ENCODE measurements around the gene CMTM6. TPM values are rescaled to one million over a fixed set of nuclear protein-coding genes. Genes with fewer than 3 reads are reported as not detected.
"Not testable (repeated sequence)": the region's sequence is repeated elsewhere in the genome, so short reads cannot be mapped to it uniquely, and the experiment has no call there.

Gene CMTM6
- polyA plus RNA-seq, 4 donors, result 7.3 to 55.7 (median 17.6) TPM

DNA sequence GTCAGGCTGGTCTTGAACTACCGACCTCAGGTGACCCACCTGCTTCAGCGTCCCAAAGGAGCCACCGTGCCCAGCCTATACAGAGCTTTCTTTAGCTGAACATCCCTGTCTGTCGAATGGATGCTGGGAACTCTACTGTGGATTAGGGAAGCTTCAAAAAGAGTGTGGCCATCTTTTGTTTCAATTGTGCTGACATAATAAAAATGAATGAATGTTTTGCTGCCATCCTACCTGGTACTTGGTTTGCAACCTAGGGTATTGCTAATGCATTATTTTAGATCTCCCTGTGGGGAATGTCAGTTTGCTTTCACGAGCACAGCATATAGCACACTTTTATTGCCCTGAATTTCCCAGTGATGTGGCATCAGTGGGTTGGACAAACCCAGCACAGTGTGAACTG lies 32.3 kb downstream of the CMTM6 start:
- peaks cover 0 to 21% (median 0%) of the 10 kb centered on the region in 3 donors for H3K36me3 ChIP-seq (ENCODE audit: control insufficient read depth in 3 of 3, insufficient read depth in 2 of 3, low read depth in 1 of 3, low read length in 3 of 3)
- no peak overlapping the region for H3K4me3 ChIP-seq (ENCODE audit: low read depth in 1 of 3, low read length in 3 of 3)
- H3K4me1 ChIP-seq (ENCODE audit: control insufficient read depth in 3 of 3, insufficient read depth in 2 of 3, low read depth in 1 of 3, low read length in 2 of 3), result peaks cover 0 to 4% (median 4%) of the 10 kb centered on the region in 3 donors
- DNase-seq (no peak), FAIRE-seq (no peak)
- H3K9me3 ChIP-seq (ENCODE audit: control insufficient read depth in 2 of 2, insufficient read depth in 1 of 2, low read depth in 1 of 2, low read length in 1 of 2), result no peaks in the 10 kb centered on the region
- WGBS, 3 donors, result 90 to 94% (median 90%) methylated on average over 5 of the region's 5 CpGs
- H3K27me3 ChIP-seq (ENCODE audit: control insufficient read depth in 3 of 3, insufficient read depth in 3 of 3, low read length in 3 of 3), result no peaks in the 10 kb centered on the region
- H3K27ac ChIP-seq (ENCODE audit: low read depth in 1 of 3, low read length in 2 of 3), result no peak overlapping the region

GRCh38 chr3:32469151-32469874 lies 33.3 kb downstream of the CMTM6 start:
- Histone ChIP-seq H3K9me3 (ENCODE audit: control insufficient read depth in 2 of 2, insufficient read depth in 1 of 2, low read depth in 1 of 2, low read length in 1 of 2) (no peaks in the 10 kb centered on the region), H3K4me1 (ENCODE audit: control insufficient read depth in 3 of 3, insufficient read depth in 2 of 3, low read depth in 1 of 3, low read length in 2 of 3) (peaks cover 0 to 4% (median 4%) of the 10 kb centered on the region in 3 donors), H3K36me3 (ENCODE audit: control insufficient read depth in 3 of 3, insufficient read depth in 2 of 3, low read depth in 1 of 3, low read length in 3 of 3) (peaks cover 0 to 21% (median 0%) of the 10 kb centered on the region in 3 donors), H3K27ac (ENCODE audit: low read depth in 1 of 3, low read length in 2 of 3) (no peak overlapping the region), H3K27me3 (ENCODE audit: control insufficient read depth in 3 of 3, insufficient read depth in 3 of 3, low read length in 3 of 3) (no peaks in the 10 kb centered on the region), H3K4me3 (ENCODE audit: low read depth in 1 of 3, low read length in 3 of 3) (no peak overlapping the region)
- DNase-seq (no peak), FAIRE-seq (no peak)
- 77 to 87% (median 83%) methylated on average over 7 of the region's 7 CpGs for WGBS, 3 donors

DNA sequence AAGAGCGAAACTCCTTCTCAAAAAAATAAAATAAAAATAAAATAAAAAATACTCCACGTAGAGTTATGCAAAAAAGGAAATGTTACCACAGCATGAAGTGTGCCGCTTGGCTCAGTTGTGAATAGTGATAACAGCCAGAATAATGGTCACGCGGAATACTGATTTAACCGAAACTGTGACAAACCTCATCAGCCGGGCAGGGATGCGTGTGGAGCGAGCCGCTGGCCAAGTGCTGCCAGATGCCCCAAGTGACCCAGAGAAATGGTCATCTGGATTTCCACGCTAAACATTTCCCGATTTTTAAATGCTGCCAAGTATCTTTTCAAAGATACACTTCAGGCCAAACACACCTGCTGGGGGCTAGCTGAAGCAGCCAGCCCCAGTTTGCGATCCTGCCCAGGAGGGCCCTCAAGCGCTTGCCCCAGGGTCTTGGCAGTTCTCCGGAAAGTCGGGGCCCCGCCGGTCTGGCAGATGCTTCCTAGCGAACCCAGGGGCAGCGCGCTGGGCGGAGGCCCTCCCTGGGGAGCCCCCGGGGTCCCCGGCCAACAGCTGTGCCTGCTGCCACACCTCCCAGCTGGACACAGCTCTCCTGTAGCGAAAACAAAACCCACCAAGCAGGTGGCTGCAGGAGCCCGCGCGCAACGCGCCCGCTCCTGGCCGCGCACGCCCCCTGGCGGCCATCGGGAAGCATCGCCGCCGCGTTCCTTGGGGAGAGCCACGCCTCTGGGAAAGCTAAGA lies 35.1 kb downstream of the CMTM6 start:
- Histone ChIP-seq H3K4me3 (ENCODE audit: low read depth in 1 of 3, low read length in 3 of 3) (peak overlapping the region in 2 of 3 donors; percentile 36 to 48), H3K27ac (ENCODE audit: low read depth in 1 of 3, low read length in 2 of 3) (peak overlapping the region in 1 of 3 donors; percentile 20), H3K36me3 (ENCODE audit: control insufficient read depth in 3 of 3, insufficient read depth in 2 of 3, low read depth in 1 of 3, low read length in 3 of 3) (peaks cover 0 to 18% (median 0%) of the 10 kb centered on the region in 3 donors), H3K27me3 (ENCODE audit: control insufficient read depth in 3 of 3, insufficient read depth in 3 of 3, low read length in 3 of 3) (no peaks in the 10 kb centered on the region), H3K4me1 (ENCODE audit: control insufficient read depth in 3 of 3, insufficient read depth in 2 of 3, low read depth in 1 of 3, low read length in 2 of 3) (peaks cover 0 to 4% (median 0%) of the 10 kb centered on the region in 3 donors), H3K9me3 (ENCODE audit: control insufficient read depth in 2 of 2, insufficient read depth in 1 of 2, low read depth in 1 of 2, low read length in 1 of 2) (no peaks in the 10 kb centered on the region)
- DNase-seq (peak; percentile 68 to 83), FAIRE-seq (no peak)
- 24 to 29% (median 27%) methylated on average over 41 of the region's 41 CpGs for WGBS, 3 donors

DNA sequence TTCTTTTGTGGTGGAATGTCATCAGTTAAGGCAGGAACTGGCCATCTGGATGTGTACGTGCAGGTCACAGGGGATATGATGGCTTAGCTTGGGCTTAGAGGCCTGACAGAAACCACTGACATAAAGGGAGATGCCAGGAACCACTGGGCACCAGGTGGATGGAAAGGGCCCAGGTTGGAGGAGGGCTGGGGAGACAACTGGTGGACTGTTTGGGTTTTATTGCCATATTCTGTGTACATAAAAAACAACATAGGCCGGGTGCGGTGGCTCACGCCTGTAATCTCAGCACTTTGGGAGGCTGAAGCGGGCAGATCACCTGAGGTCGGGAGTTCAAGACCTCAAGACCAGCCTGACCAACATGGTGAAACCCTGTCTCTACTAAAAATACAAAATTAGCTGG lies 35.8 kb downstream of the CMTM6 start:
- not testable (repeated sequence) for DNase-seq; H3K27me3 ChIP-seq (ENCODE audit: control insufficient read depth in 3 of 3, insufficient read depth in 3 of 3, low read length in 3 of 3); H3K27ac ChIP-seq (ENCODE audit: low read depth in 1 of 3, low read length in 2 of 3); H3K9me3 ChIP-seq (ENCODE audit: control insufficient read depth in 2 of 2, insufficient read depth in 1 of 2, low read depth in 1 of 2, low read length in 1 of 2); FAIRE-seq; H3K4me1 ChIP-seq (ENCODE audit: control insufficient read depth in 3 of 3, insufficient read depth in 2 of 3, low read depth in 1 of 3, low read length in 2 of 3); H3K4me3 ChIP-seq (ENCODE audit: low read depth in 1 of 3, low read length in 3 of 3)
- WGBS, 3 donors, result 88 to 92% (median 90%) methylated on average over 6 of the region's 6 CpGs
- H3K36me3 ChIP-seq (ENCODE audit: control insufficient read depth in 3 of 3, insufficient read depth in 2 of 3, low read depth in 1 of 3, low read length in 3 of 3), result peaks cover 0 to 18% (median 0%) of the 10 kb centered on the region in 3 donors

DNA sequence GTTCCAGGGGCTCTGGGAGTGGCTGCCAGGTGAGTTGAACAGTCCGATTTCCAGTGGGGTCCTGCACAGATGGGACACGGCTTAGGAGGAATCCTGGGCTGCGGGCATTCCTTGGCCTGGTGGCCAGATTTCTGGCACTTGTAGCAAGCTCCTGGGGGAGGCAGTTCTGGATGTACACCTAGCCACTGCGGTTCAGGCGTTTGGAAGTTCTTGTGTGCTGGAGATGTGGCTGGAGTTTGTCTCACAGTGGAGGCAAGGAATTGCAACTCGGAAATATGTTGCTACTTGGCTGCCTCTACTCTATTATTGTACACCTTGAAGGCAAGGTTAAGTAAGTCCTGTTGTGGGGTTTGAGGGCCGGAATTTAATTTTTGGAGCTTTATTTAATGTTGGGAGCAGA lies 37.9 kb downstream of the CMTM6 start:
- not testable (repeated sequence) for H3K9me3 ChIP-seq (ENCODE audit: control insufficient read depth in 2 of 2, insufficient read depth in 1 of 2, low read depth in 1 of 2, low read length in 1 of 2); H3K27me3 ChIP-seq (ENCODE audit: control insufficient read depth in 3 of 3, insufficient read depth in 3 of 3, low read length in 3 of 3); H3K4me1 ChIP-seq (ENCODE audit: control insufficient read depth in 3 of 3, insufficient read depth in 2 of 3, low read depth in 1 of 3, low read length in 2 of 3); H3K4me3 ChIP-seq (ENCODE audit: low read depth in 1 of 3, low read length in 3 of 3); H3K27ac ChIP-seq (ENCODE audit: low read depth in 1 of 3, low read length in 2 of 3); DNase-seq; FAIRE-seq
- H3K36me3 ChIP-seq (ENCODE audit: control insufficient read depth in 3 of 3, insufficient read depth in 2 of 3, low read depth in 1 of 3, low read length in 3 of 3), result peaks cover 0 to 11% (median 0%) of the 10 kb centered on the region in 3 donors
- WGBS, 3 donors, result 93 to 95% (median 94%) methylated on average over 5 to 7 of the region's 7 CpGs

DNA sequence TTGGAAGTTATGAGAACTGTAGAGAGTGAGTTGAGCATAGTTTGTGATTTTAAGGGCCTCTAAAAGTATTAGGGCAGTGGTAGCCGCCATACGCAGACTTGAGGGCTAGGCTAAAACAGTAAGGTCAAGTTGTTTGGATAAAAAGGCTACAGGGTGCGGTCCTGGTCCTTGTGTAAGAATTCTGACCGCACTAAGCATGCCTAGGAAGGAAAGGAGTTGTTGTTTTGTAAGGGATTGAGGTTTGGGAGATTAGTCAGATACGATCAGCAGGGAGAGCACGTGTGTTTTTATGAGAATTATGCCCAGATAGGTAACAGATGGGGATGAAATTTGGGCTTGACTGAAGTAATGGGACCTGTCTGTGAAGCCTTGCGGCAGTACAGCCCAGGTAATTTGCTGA lies 39.2 kb downstream of the CMTM6 start:
- not testable (repeated sequence) for H3K4me1 ChIP-seq (ENCODE audit: control insufficient read depth in 3 of 3, insufficient read depth in 2 of 3, low read depth in 1 of 3, low read length in 2 of 3); H3K9me3 ChIP-seq (ENCODE audit: control insufficient read depth in 2 of 2, insufficient read depth in 1 of 2, low read depth in 1 of 2, low read length in 1 of 2); DNase-seq; H3K27me3 ChIP-seq (ENCODE audit: control insufficient read depth in 3 of 3, insufficient read depth in 3 of 3, low read length in 3 of 3); FAIRE-seq; H3K4me3 ChIP-seq (ENCODE audit: low read depth in 1 of 3, low read length in 3 of 3); H3K36me3 ChIP-seq (ENCODE audit: control insufficient read depth in 3 of 3, insufficient read depth in 2 of 3, low read depth in 1 of 3, low read length in 3 of 3); H3K27ac ChIP-seq (ENCODE audit: low read depth in 1 of 3, low read length in 2 of 3)
- 89 to 97% (median 94%) methylated on average over 7 of the region's 7 CpGs for WGBS, 3 donors

DNA sequence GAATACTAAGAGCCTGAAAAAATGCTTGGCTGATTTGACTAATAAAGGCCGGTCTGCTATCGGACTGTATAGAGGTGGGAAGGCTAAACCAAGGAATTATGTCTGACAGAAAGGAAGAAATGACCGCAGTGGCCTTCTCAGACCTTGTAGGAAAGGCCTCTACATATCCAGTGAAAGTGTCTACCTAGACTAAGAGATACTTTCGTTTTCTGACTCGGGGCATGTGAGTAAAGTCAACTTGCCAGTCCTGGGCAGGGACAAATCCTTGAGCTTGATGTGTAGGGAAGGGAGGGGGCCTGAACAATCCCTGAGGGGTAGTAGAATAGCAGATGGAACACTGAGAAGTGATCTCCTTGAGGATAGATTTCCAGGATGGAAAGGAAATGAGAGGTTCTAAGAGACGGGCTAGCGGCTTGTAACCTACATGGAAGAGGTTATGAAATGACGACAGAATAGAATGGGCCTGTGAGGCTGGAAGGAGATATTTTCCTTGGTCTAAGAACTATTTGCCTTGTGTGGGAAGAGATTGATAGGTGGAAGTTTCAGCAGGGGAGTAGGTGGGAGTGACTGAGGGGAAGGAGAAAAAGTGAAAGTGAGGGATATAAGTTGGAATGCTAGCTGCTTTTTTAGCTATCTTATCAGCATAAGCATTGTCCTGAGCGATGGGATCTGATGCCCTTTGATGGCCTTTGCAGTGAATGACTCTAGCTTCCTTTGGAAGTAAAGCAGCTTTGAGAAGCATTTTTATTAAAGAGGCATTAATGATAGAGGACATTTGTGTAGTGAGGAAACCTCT lies 40.3 kb downstream of the CMTM6 start:
- DNase-seq, result peak in 1 of 2 donors; percentile 62
- H3K9me3 ChIP-seq (ENCODE audit: control insufficient read depth in 2 of 2, insufficient read depth in 1 of 2, low read depth in 1 of 2, low read length in 1 of 2); H3K4me1 ChIP-seq (ENCODE audit: control insufficient read depth in 3 of 3, insufficient read depth in 2 of 3, low read depth in 1 of 3, low read length in 2 of 3); H3K36me3 ChIP-seq (ENCODE audit: control insufficient read depth in 3 of 3, insufficient read depth in 2 of 3, low read depth in 1 of 3, low read length in 3 of 3); FAIRE-seq; H3K27me3 ChIP-seq (ENCODE audit: control insufficient read depth in 3 of 3, insufficient read depth in 3 of 3, low read length in 3 of 3): not testable (repeated sequence)
- Histone ChIP-seq H3K27ac (ENCODE audit: low read depth in 1 of 3, low read length in 2 of 3) (peak overlapping the region in 2 of 3 donors; percentile 27 to 37), H3K4me3 (ENCODE audit: low read depth in 1 of 3, low read length in 3 of 3) (peak overlapping the region in 1 of 3 donors; percentile 15)
- WGBS, 3 donors, result 19 to 55% (median 25%) methylated on average over 6 to 7 of the region's 9 CpGs

- FAIRE-seq; H3K27me3 ChIP-seq (ENCODE audit: control insufficient read depth in 3 of 3, insufficient read depth in 3 of 3, low read length in 3 of 3); H3K4me1 ChIP-seq (ENCODE audit: control insufficient read depth in 3 of 3, insufficient read depth in 2 of 3, low read depth in 1 of 3, low read length in 2 of 3); DNase-seq; H3K27ac ChIP-seq (ENCODE audit: low read depth in 1 of 3, low read length in 2 of 3); H3K9me3 ChIP-seq (ENCODE audit: control insufficient read depth in 2 of 2, insufficient read depth in 1 of 2, low read depth in 1 of 2, low read length in 1 of 2); H3K4me3 ChIP-seq (ENCODE audit: low read depth in 1 of 3, low read length in 3 of 3); H3K36me3 ChIP-seq (ENCODE audit: control insufficient read depth in 3 of 3, insufficient read depth in 2 of 3, low read depth in 1 of 3, low read length in 3 of 3): not testable (repeated sequence)
- WGBS, 3 donors, result 82 to 90% (median 87%) methylated on average over 10 of the region's 10 CpGs
These were observed 41.7 kb downstream of the CMTM6 start for GRCh38 chr3:32460817-32461496.

Data from small intestine (tissue), 7 donors.